Peyer's patch (tissue), 4 donors: ENCODE data around the gene IER3.

Experiments
- CTCF ChIP-seq, 6 experiments: fragments of 450-650 bp in 4 of 6; fragments of 200-600 bp in 2 of 6; sonication (generic) in 1 of 6; IDR thresholded peaks; one replicate each; pipeline ENCODE4 v1.5.1; 2017 to 2019; ENCODE audit warnings: antibody characterized with exemption in 6 of 6, mild to moderate bottlenecking in 3 of 6, moderate library complexity in 1 of 6
- POLR2A ChIP-seq, 2 donors: fragments of 450-650 bp; IDR thresholded peaks; one replicate each; pipeline ENCODE4 v1.5.1; 2017; ENCODE audit warnings: antibody characterized with exemption in 2 of 2, mild to moderate bottlenecking in 2 of 2, moderate library complexity in 2 of 2

GRCh38 chr6:30703011-30703410, 41.3 kb downstream of the IER3 start:
- no peak for TF ChIP-seq POLR2A (IDR thresholded peaks at IDR 0.05)
- no peak for TF ChIP-seq CTCF (IDR thresholded peaks at IDR 0.05)
